Measurements from ENCODE around the gene HDAC3.
"Not testable (repeated sequence)": the region's sequence is repeated elsewhere in the genome, so short reads cannot be mapped to it uniquely, and the experiment has no call there.

Gene HDAC3

GRCh38 chr5:141623611-141624010, 13.0 kb downstream of the HDAC3 start:
- no peak for DNase-seq (ENCODE audit: insufficient read length, low spot score)
- TF ChIP-seq TAF1 (IDR thresholded peaks at IDR 0.05; ENCODE audit: low read depth, low read length) (no peak), POLR2A (IDR thresholded peaks at IDR 0.05; ENCODE audit: low read depth, low read length) (no peak), PAX5 (IDR thresholded peaks at IDR 0.05; ENCODE audit: insufficient read depth, low read length, severe bottlenecking) (no peak), SPI1 (IDR thresholded peaks at IDR 0.05; ENCODE audit: low read depth, low read length) (no peak), POLR2AphosphoS5 (IDR thresholded peaks at IDR 0.05; ENCODE audit: low read depth, low read length) (no peak)
- no peak for FAIRE-seq

- FAIRE-seq (peak; percentile 78), DNase-seq (ENCODE audit: insufficient read length, low spot score) (no peak)
- TF ChIP-seq POLR2A (IDR thresholded peaks at IDR 0.05; ENCODE audit: low read depth, low read length): no peak
- no peak for TF ChIP-seq POU2F2 (IDR thresholded peaks at IDR 0.05; ENCODE audit: low read depth, low read length)
- no peak for TF ChIP-seq PAX5 (IDR thresholded peaks at IDR 0.05; ENCODE audit: insufficient read depth, low read length, severe bottlenecking)
- TF ChIP-seq SPI1 (IDR thresholded peaks at IDR 0.05; ENCODE audit: low read depth, low read length): peak; percentile 90
Measured at GRCh38 chr5:141623186-141623585, 13.5 kb downstream of the HDAC3 start.

GRCh38 chr5:141618804-141619554, 17.7 kb downstream of the HDAC3 start, which contains the start of gene DIAPH1:
Gene DIAPH1, minus strand, starts transcription at chr5:141619000. Its CDS starts 86 bp downstream, at chr5:141618914.
- TF ChIP-seq TAF1 (IDR thresholded peaks at IDR 0.05; ENCODE audit: low read depth, low read length) (0 out of 2 replicates have a peak, but pooled peaks have one; percentile 40), POLR2AphosphoS5 (IDR thresholded peaks at IDR 0.05; ENCODE audit: low read depth, low read length) (no peak), SPI1 (IDR thresholded peaks at IDR 0.05; ENCODE audit: low read depth, low read length) (peak; percentile 51), POLR2A (IDR thresholded peaks at IDR 0.05; ENCODE audit: low read depth, low read length) (peak; percentile 34; the same call in 1 of the 2 replicates), POU2F2 (IDR thresholded peaks at IDR 0.05; ENCODE audit: low read depth, low read length) (peak; percentile 95), PAX5 (IDR thresholded peaks at IDR 0.05; ENCODE audit: insufficient read depth, low read length, severe bottlenecking) (peak; percentile 50)
- FAIRE-seq (peak; percentile 99), DNase-seq (ENCODE audit: insufficient read length, low spot score) (peak; percentile 84)

GRCh38 chr5:141618030-141618803, 18.4 kb downstream of the HDAC3 start:
- TF ChIP-seq SPI1 (IDR thresholded peaks at IDR 0.05; ENCODE audit: low read depth, low read length) (peak; percentile 59), POU2F2 (IDR thresholded peaks at IDR 0.05; ENCODE audit: low read depth, low read length) (no peak)
- DNase-seq (ENCODE audit: insufficient read length, low spot score) (no peak), FAIRE-seq (peak; percentile 84)

- FAIRE-seq (no peak), DNase-seq (ENCODE audit: insufficient read length, low spot score) (no peak)
- TF ChIP-seq POLR2AphosphoS5 (IDR thresholded peaks at IDR 0.05; ENCODE audit: low read depth, low read length) (no peak), POU2F2 (IDR thresholded peaks at IDR 0.05; ENCODE audit: low read depth, low read length) (no peak), SPI1 (IDR thresholded peaks at IDR 0.05; ENCODE audit: low read depth, low read length) (no peak), TAF1 (IDR thresholded peaks at IDR 0.05; ENCODE audit: low read depth, low read length) (no peak), PAX5 (IDR thresholded peaks at IDR 0.05; ENCODE audit: insufficient read depth, low read length, severe bottlenecking) (no peak), POLR2A (IDR thresholded peaks at IDR 0.05; ENCODE audit: low read depth, low read length) (no peak)
Measured at GRCh38 chr5:141617682-141618029, 19.0 kb downstream of the HDAC3 start.

- DNase-seq (ENCODE audit: insufficient read length, low spot score) (no peak), FAIRE-seq (no peak)
- TF ChIP-seq SPI1 (IDR thresholded peaks at IDR 0.05; ENCODE audit: low read depth, low read length) (no peak), POU2F2 (IDR thresholded peaks at IDR 0.05; ENCODE audit: low read depth, low read length) (no peak), PAX5 (IDR thresholded peaks at IDR 0.05; ENCODE audit: insufficient read depth, low read length, severe bottlenecking) (no peak), TAF1 (IDR thresholded peaks at IDR 0.05; ENCODE audit: low read depth, low read length) (no peak), POLR2A (IDR thresholded peaks at IDR 0.05; ENCODE audit: low read depth, low read length) (no peak), POLR2AphosphoS5 (IDR thresholded peaks at IDR 0.05; ENCODE audit: low read depth, low read length) (no peak)
Measured at GRCh38 chr5:141617128-141617527, 19.5 kb downstream of the HDAC3 start.

- peak; percentile 82 for FAIRE-seq
- no peak for DNase-seq (ENCODE audit: insufficient read length, low spot score)
- TF ChIP-seq POLR2AphosphoS5 (IDR thresholded peaks at IDR 0.05; ENCODE audit: low read depth, low read length) (no peak), SPI1 (IDR thresholded peaks at IDR 0.05; ENCODE audit: low read depth, low read length) (no peak), PAX5 (IDR thresholded peaks at IDR 0.05; ENCODE audit: insufficient read depth, low read length, severe bottlenecking) (no peak), POLR2A (IDR thresholded peaks at IDR 0.05; ENCODE audit: low read depth, low read length) (no peak), TAF1 (IDR thresholded peaks at IDR 0.05; ENCODE audit: low read depth, low read length) (no peak), POU2F2 (IDR thresholded peaks at IDR 0.05; ENCODE audit: low read depth, low read length) (no peak)
Measured at GRCh38 chr5:141615991-141616720, 20.5 kb downstream of the HDAC3 start.

GRCh38 chr5:141613344-141613743, 23.3 kb downstream of the HDAC3 start:
- no peak for FAIRE-seq
- TF ChIP-seq POLR2AphosphoS5 (IDR thresholded peaks at IDR 0.05; ENCODE audit: low read depth, low read length) (no peak), POU2F2 (IDR thresholded peaks at IDR 0.05; ENCODE audit: low read depth, low read length) (no peak), SPI1 (IDR thresholded peaks at IDR 0.05; ENCODE audit: low read depth, low read length) (no peak), TAF1 (IDR thresholded peaks at IDR 0.05; ENCODE audit: low read depth, low read length) (no peak), PAX5 (IDR thresholded peaks at IDR 0.05; ENCODE audit: insufficient read depth, low read length, severe bottlenecking) (no peak), POLR2A (IDR thresholded peaks at IDR 0.05; ENCODE audit: low read depth, low read length) (no peak)

GRCh38 chr5:141611289-141611688, 25.4 kb downstream of the HDAC3 start:
- no peak for TF ChIP-seq POU2F2 (IDR thresholded peaks at IDR 0.05; ENCODE audit: low read depth, low read length)
- no peak for TF ChIP-seq SPI1 (IDR thresholded peaks at IDR 0.05; ENCODE audit: low read depth, low read length)
- FAIRE-seq: no peak
- no peak for DNase-seq (ENCODE audit: insufficient read length, low spot score)

More at GRCh38 chr5:141613344-141613743, 23.3 kb downstream of the HDAC3 start:
- DNase-seq (ENCODE audit: insufficient read length, low spot score): no peak

GRCh38 chr5:141609921-141610320, 26.7 kb downstream of the HDAC3 start:
- not testable (repeated sequence) for DNase-seq (ENCODE audit: insufficient read length, low spot score); FAIRE-seq
